ENCODE results near the gene ECI1. TPM values are rescaled to one million over a fixed set of nuclear protein-coding genes. Genes with fewer than 3 reads are reported as not detected.

The ECI1 gene
- total RNA-seq, 2 donors from 2014 or later = 75.8 to 94.7 TPM

GRCh38 chr16:2214719-2214968, 36.7 kb downstream of the ECI1 start, which contains the start of gene PGP:
TSS of gene PGP (minus strand) at chr16:2214840. CDS start at chr16:2214777, 63 bp downstream.
- DNase-seq = no peak
- peaks cover 17% of the 10 kb centered on the region for H3K36me3 ChIP-seq (ENCODE audit: control insufficient read depth, insufficient read depth, low read length)
- peak within 1 kb of the TSS; percentile 87 for H3K27ac ChIP-seq (ENCODE audit: low read depth, low read length)
- H3K9me3 ChIP-seq (ENCODE audit: control insufficient read depth, low read length) = no peaks in the 10 kb centered on the region
- H3K27me3 ChIP-seq (ENCODE audit: control insufficient read depth, insufficient read depth, low read length, poor library complexity, severe bottlenecking) = no peaks in the 10 kb centered on the region
- peaks cover 3% of the 10 kb centered on the region for H3K4me1 ChIP-seq (ENCODE audit: control insufficient read depth, insufficient read depth, low read length)
- H3K9me3 Mint-ChIP-seq = no peaks in the 10 kb centered on the region
- peak within 1 kb of the TSS; percentile 99 for H3K27ac Mint-ChIP-seq
- H3K36me3 Mint-ChIP-seq (ENCODE audit: low read depth) = peaks cover 12% of the 10 kb centered on the region
- H3K4me3 Mint-ChIP-seq = peak within 1 kb of the TSS; percentile 71
- H3K4me1 Mint-ChIP-seq = peaks cover 12% of the 10 kb centered on the region
- WGBS, 2 experiments (ENCODE audit: insufficient coverage in 1 of 2, insufficient read length in 1 of 2) = 0% methylated on average over 1 to 48 of the region's 48 CpGs
- H3K9ac ChIP-seq (ENCODE audit: extremely low read depth, low read length, poor library complexity, severe bottlenecking) = peak within 1 kb of the TSS; percentile 91
- peak within 1 kb of the TSS; percentile 86 for H3K4me3 ChIP-seq (ENCODE audit: low read length)
- H3K27me3 Mint-ChIP-seq (ENCODE audit: insufficient read depth) = no peaks in the 10 kb centered on the region
- TF ChIP-seq, protein P1, sequence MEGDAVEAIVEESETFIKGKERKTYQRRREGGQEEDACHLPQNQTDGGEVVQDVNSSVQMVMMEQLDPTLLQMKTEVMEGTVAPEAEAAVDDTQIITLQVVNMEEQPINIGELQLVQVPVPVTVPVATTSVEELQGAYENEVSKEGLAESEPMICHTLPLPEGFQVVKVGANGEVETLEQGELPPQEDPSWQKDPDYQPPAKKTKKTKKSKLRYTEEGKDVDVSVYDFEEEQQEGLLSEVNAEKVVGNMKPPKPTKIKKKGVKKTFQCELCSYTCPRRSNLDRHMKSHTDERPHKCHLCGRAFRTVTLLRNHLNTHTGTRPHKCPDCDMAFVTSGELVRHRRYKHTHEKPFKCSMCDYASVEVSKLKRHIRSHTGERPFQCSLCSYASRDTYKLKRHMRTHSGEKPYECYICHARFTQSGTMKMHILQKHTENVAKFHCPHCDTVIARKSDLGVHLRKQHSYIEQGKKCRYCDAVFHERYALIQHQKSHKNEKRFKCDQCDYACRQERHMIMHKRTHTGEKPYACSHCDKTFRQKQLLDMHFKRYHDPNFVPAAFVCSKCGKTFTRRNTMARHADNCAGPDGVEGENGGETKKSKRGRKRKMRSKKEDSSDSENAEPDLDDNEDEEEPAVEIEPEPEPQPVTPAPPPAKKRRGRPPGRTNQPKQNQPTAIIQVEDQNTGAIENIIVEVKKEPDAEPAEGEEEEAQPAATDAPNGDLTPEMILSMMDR (conservative IDR thresholded peaks at IDR 0.05) = no peak

GRCh38 chr16:2213817-2214718, 37.3 kb downstream of the ECI1 start:
- H3K27me3 Mint-ChIP-seq (ENCODE audit: insufficient read depth) = no peaks in the 10 kb centered on the region
- 1% methylated on average over 33 to 98 of the region's 98 CpGs for WGBS, 2 experiments (ENCODE audit: insufficient coverage in 1 of 2, insufficient read length in 1 of 2)
- peaks cover 12% of the 10 kb centered on the region for H3K4me1 Mint-ChIP-seq
- peaks cover 12% of the 10 kb centered on the region for H3K36me3 Mint-ChIP-seq (ENCODE audit: low read depth)
- TF ChIP-seq, protein P1 (conservative IDR thresholded peaks at IDR 0.05) = peak; percentile 45
- H3K9me3 ChIP-seq (ENCODE audit: control insufficient read depth, low read length) = no peaks in the 10 kb centered on the region
- DNase-seq = no peak
- H3K27ac ChIP-seq (ENCODE audit: low read depth, low read length) = peak overlapping the region; percentile 57
- H3K9ac ChIP-seq (ENCODE audit: extremely low read depth, low read length, poor library complexity, severe bottlenecking) = peak overlapping the region; percentile 78
- H3K4me3 ChIP-seq (ENCODE audit: low read length) = peak overlapping the region; percentile 86
- peak overlapping the region; percentile 71 for H3K4me3 Mint-ChIP-seq
- no peaks in the 10 kb centered on the region for H3K9me3 Mint-ChIP-seq
- H3K27ac Mint-ChIP-seq = no peak overlapping the region
- no peaks in the 10 kb centered on the region for H3K27me3 ChIP-seq (ENCODE audit: control insufficient read depth, insufficient read depth, low read length, poor library complexity, severe bottlenecking)
- H3K36me3 ChIP-seq (ENCODE audit: control insufficient read depth, insufficient read depth, low read length) = peaks cover 17% of the 10 kb centered on the region
- peaks cover 3% of the 10 kb centered on the region for H3K4me1 ChIP-seq (ENCODE audit: control insufficient read depth, insufficient read depth, low read length)

DNA sequence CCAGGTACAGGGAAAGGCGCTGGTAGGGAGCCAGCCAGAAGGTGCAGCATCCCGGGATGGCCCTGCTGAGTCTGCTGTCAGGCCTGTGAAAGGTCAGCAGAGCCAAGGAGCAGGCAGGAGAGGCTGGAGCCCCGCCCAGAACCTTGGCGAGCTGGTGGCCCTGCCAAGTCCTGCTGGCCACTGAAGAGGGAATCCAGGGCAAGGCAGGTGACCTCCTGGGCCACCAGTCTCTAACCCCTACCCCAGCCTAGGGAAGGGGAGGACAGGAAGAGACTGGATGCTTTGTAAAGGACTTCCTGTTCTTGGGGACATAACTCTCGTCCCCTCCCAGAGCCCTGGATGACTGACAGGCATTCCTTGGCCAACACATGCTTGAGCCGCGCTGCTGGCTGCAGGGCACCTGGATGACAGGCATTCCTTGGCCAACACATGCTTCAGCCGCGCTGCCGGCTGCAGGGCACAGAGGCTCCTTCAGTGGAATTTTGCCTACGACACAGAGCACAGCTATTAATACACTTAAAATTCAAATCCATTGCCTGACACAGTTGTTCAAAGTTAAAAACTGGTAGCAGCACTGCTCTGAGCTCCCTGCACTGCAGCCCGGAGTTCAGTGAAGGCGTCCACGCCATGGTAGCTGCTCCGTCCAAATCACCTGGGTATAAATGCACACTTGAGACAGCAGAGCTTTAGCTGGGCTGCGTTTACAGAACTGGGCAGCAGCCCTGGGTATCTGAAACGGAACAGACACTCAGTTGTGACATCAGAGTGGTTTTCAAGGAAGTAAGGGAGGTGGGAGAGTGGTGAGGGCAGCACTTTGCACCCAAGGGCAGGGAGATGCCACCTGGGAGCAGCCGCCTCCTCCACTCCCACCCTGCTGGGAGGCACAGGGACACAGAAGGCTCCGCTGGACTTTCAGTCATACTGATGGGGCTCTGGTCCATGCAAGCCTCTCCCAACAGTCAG, 38.7 kb downstream of the ECI1 start:
- Histone ChIP-seq H3K9ac (ENCODE audit: extremely low read depth, low read length, poor library complexity, severe bottlenecking) (peak overlapping the region; percentile 44), H3K9me3 (ENCODE audit: control insufficient read depth, low read length) (no peaks in the 10 kb centered on the region), H3K4me3 (ENCODE audit: low read length) (peak overlapping the region; percentile 86), H3K27me3 (ENCODE audit: control insufficient read depth, insufficient read depth, low read length, poor library complexity, severe bottlenecking) (no peaks in the 10 kb centered on the region), H3K27ac (ENCODE audit: low read depth, low read length) (no peak overlapping the region), H3K4me1 (ENCODE audit: control insufficient read depth, insufficient read depth, low read length) (peaks cover 3% of the 10 kb centered on the region), H3K36me3 (ENCODE audit: control insufficient read depth, insufficient read depth, low read length) (peaks cover 30% of the 10 kb centered on the region)
- whole genome bisulfite sequencing, 2 experiments (ENCODE audit: insufficient coverage in 1 of 2, insufficient read length in 1 of 2) = 89% methylated on average over 15 to 19 of the region's 19 CpGs
- TF ChIP-seq, protein P1 (conservative IDR thresholded peaks at IDR 0.05) = no peak
- H3K27ac Mint-ChIP-seq = peak overlapping the region; percentile 44
- DNase-seq = no peak
- peaks cover 12% of the 10 kb centered on the region for H3K4me1 Mint-ChIP-seq
- H3K9me3 Mint-ChIP-seq = no peaks in the 10 kb centered on the region
- H3K27me3 Mint-ChIP-seq (ENCODE audit: insufficient read depth) = no peaks in the 10 kb centered on the region
- H3K4me3 Mint-ChIP-seq = peak overlapping the region; percentile 65
- peaks cover 22% of the 10 kb centered on the region for H3K36me3 Mint-ChIP-seq (ENCODE audit: low read depth)

Data from endodermal cell (in vitro differentiated cells).